Natural killer cell (primary cell): Measurements from ENCODE around the gene ALDH1L1. TPM values are rescaled to one million over a fixed set of nuclear protein-coding genes. Genes with fewer than 3 reads are reported as not detected.

Experiments used
- ATAC-seq, 3 donors: fragments of 150-1000 bp in 2 of 3; fragments of 200-7000 bp in 1 of 3; cut with Tn5 transposase; 1 replicate in 1 of 3; 2 replicates in 2 of 3; pipeline ENCODE4 v1.10.0; 2021; ENCODE audit warnings: mild to moderate bottlenecking in 2 of 3, moderate library complexity in 2 of 3
- DNase-seq, 2 donors: peaks; one replicate each; pipeline versions ENCODE4 v3.0.0 to v3.0.0-alpha.2; 2013 to 2021; ENCODE audit warnings: mixed read lengths in 1 of 2
- H3K27ac ChIP-seq: one replicate; pipeline ENCODE4 v1.5.1; 2013; ENCODE audit warnings: mild to moderate bottlenecking, low read length
- H3K27me3 ChIP-seq: one replicate; pipeline ENCODE4 v1.6.1; 2013; ENCODE audit warnings: low read length; ENCODE audit not compliant: control insufficient read depth, insufficient read depth
- H3K36me3 ChIP-seq: one replicate; pipeline ENCODE4 v1.6.1; 2013; ENCODE audit warnings: low read length; ENCODE audit not compliant: control insufficient read depth, insufficient read depth
- H3K4me1 ChIP-seq: one replicate; pipeline ENCODE4 v1.6.1; 2013; ENCODE audit warnings: low read length; ENCODE audit not compliant: control insufficient read depth, insufficient read depth
- H3K4me3 ChIP-seq: one replicate; pipeline ENCODE4 v1.5.1; 2013; ENCODE audit warnings: low read length
- H3K9me3 ChIP-seq: one replicate; pipeline ENCODE4 v1.6.1; 2013; ENCODE audit warnings: low read length; ENCODE audit not compliant: control insufficient read depth, insufficient read depth
- H3K27ac Mint-ChIP-seq, 2 donors: one replicate each; pipeline ENCODE4 v1.8.0; 2022; ENCODE audit warnings: mild to moderate bottlenecking in 2 of 2, mixed read lengths in 2 of 2, moderate library complexity in 1 of 2
- H3K27me3 Mint-ChIP-seq, 2 donors: one replicate each; pipeline ENCODE4 v1.8.0; 2022; ENCODE audit warnings: low read depth in 2 of 2, mixed read lengths in 2 of 2
- H3K36me3 Mint-ChIP-seq: one replicate; pipeline ENCODE4 v1.8.0; 2022; ENCODE audit warnings: mixed read lengths
- H3K4me1 Mint-ChIP-seq, 2 donors: one replicate each; pipeline ENCODE4 v1.8.0; 2022; ENCODE audit warnings: mixed read lengths in 2 of 2
- H3K4me3 Mint-ChIP-seq: one replicate; pipeline ENCODE4 v1.8.0; 2022; ENCODE audit warnings: mild to moderate bottlenecking, moderate library complexity, mixed read lengths
- H3K9me3 Mint-ChIP-seq, 2 donors: one replicate each; pipeline ENCODE4 v1.8.0; 2022; ENCODE audit warnings: mixed read lengths in 2 of 2
- WGBS: methylation state at CpG from one replicate; pipeline ENCODE4 v1.1.7; 2013; ENCODE audit warnings: missing lambda C conversion rate; ENCODE audit not compliant: insufficient coverage; 5-methylcytosine and 5-hydroxymethylcytosine counted together
- intact Hi-C: fragments of 100-400 bp; cut with micrococcal nuclease; formaldehyde crosslinking; loops from one replicate; pipeline ENCODE4 v1.14.2; 2022
- total RNA-seq, 4 donors: library from RNA; stranded (reverse); fragments of 120-200 nt in 1 of 4; gene quantifications; one replicate each; pipeline versions ENCODE4 v1.2.3 to v1.2.4, GENCODE V29; 2013 to 2022
- TF ChIP-seq, protein P1 (sequence below): fragments of 200-600 bp; IDR thresholded peaks from one replicate; pipeline ENCODE4 v1.8.0; 2022; ENCODE audit warnings: antibody characterized with exemption

ALDH1L1 gene
- total RNA-seq, 3 donors from 2014 or later (not counting 1 experiment from before 2014, with no cell fraction given) = not detected

- peaks cover 0 to 15% of the 10 kb centered on the region in 2 donors for H3K4me1 Mint-ChIP-seq
- no peaks in the 10 kb centered on the region for H3K9me3 ChIP-seq
- no peak overlapping the region for H3K4me3 Mint-ChIP-seq
- peaks cover 35 to 69% of the 10 kb centered on the region in 2 donors for H3K27me3 Mint-ChIP-seq
- no peaks in the 10 kb centered on the region for H3K9me3 Mint-ChIP-seq
- H3K27ac ChIP-seq = no peak overlapping the region
- no peaks in the 10 kb centered on the region for H3K4me1 ChIP-seq
- H3K36me3 ChIP-seq = no peaks in the 10 kb centered on the region
- TF ChIP-seq, protein P1, sequence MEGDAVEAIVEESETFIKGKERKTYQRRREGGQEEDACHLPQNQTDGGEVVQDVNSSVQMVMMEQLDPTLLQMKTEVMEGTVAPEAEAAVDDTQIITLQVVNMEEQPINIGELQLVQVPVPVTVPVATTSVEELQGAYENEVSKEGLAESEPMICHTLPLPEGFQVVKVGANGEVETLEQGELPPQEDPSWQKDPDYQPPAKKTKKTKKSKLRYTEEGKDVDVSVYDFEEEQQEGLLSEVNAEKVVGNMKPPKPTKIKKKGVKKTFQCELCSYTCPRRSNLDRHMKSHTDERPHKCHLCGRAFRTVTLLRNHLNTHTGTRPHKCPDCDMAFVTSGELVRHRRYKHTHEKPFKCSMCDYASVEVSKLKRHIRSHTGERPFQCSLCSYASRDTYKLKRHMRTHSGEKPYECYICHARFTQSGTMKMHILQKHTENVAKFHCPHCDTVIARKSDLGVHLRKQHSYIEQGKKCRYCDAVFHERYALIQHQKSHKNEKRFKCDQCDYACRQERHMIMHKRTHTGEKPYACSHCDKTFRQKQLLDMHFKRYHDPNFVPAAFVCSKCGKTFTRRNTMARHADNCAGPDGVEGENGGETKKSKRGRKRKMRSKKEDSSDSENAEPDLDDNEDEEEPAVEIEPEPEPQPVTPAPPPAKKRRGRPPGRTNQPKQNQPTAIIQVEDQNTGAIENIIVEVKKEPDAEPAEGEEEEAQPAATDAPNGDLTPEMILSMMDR = no peak
- no peak overlapping the region for H3K4me3 ChIP-seq
- ATAC-seq (no peak), DNase-seq (no peak)
- H3K36me3 Mint-ChIP-seq = no peaks in the 10 kb centered on the region
- intact Hi-C loops = no loop called here
- WGBS = 3% methylated on average over 47 of the region's 47 CpGs
- H3K27me3 ChIP-seq = peaks cover 5% of the 10 kb centered on the region
- H3K27ac Mint-ChIP-seq = no peak overlapping the region
These were observed 435 bp downstream of the ALDH1L1 start for GRCh38 chr3:126179825-126180476.

GRCh38 chr3:126170073-126170777, 10.2 kb downstream of the ALDH1L1 start:
- Mint-ChIP-seq H3K27ac (no peak overlapping the region), H3K36me3 (no peaks in the 10 kb centered on the region), H3K4me3 (no peak overlapping the region), H3K9me3 (no peaks in the 10 kb centered on the region), H3K27me3 (peaks cover 33 to 55% of the 10 kb centered on the region in 2 donors), H3K4me1 (no peaks in the 10 kb centered on the region)
- Histone ChIP-seq H3K36me3 (no peaks in the 10 kb centered on the region), H3K9me3 (no peaks in the 10 kb centered on the region), H3K4me3 (no peak overlapping the region), H3K4me1 (no peaks in the 10 kb centered on the region), H3K27me3 (peaks cover 8% of the 10 kb centered on the region), H3K27ac (no peak overlapping the region)
- DNase-seq (no peak), ATAC-seq (no peak)
- TF ChIP-seq, protein P1 = no peak
- intact Hi-C loops = no loop called here
- 93% methylated on average over 7 of the region's 8 CpGs for WGBS

DNA sequence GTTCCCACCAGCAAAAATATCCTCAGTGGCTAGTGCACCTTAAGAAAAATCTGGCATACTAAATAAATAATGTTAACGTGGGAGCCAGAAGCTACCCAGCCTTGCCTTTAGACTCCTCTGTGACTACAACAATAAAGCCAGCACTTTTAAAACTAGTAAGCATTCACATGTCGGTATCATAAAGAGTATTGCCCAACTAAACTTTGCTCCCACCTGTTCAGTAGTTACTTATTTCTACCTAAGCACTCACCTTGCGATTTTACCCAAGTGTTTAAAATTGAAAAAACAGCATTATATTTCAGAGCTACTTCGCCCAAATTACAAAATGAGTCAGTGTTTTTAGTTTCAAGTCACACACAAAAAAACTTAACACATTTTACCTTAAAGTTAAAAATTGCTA, 12.8 kb downstream of the ALDH1L1 start:
- Histone ChIP-seq H3K4me3 (no peak overlapping the region), H3K4me1 (no peaks in the 10 kb centered on the region), H3K27ac (no peak overlapping the region), H3K9me3 (no peaks in the 10 kb centered on the region), H3K27me3 (peaks cover 8% of the 10 kb centered on the region), H3K36me3 (no peaks in the 10 kb centered on the region)
- H3K4me1 Mint-ChIP-seq = no peaks in the 10 kb centered on the region
- DNase-seq (no peak), ATAC-seq (no peak)
- no peak overlapping the region for H3K27ac Mint-ChIP-seq
- H3K36me3 Mint-ChIP-seq = no peaks in the 10 kb centered on the region
- WGBS = 92% methylated on average over 4 of the region's 4 CpGs
- intact Hi-C loops = no loop called here
- peaks cover 32 to 65% of the 10 kb centered on the region in 2 donors for H3K27me3 Mint-ChIP-seq
- TF ChIP-seq, protein P1 = no peak
- H3K4me3 Mint-ChIP-seq = no peak overlapping the region
- H3K9me3 Mint-ChIP-seq = no peaks in the 10 kb centered on the region
